C4-2B (cell line): ENCODE results near the gene PXYLP1.

ENCODE experiments used
- H3K27ac ChIP-seq: fragments of 450-650 bp; 2 replicates; pipeline ENCODE4 v1.5.1; 2017
- CTCF ChIP-seq: fragments of 450-650 bp; conservative IDR thresholded peaks from 2 replicates; pipeline ENCODE4 v1.5.1; 2017; ENCODE audit warnings: mild to moderate bottlenecking
- ZFX ChIP-seq: fragments of 450-650 bp; IDR thresholded peaks from 2 replicates; pipeline ENCODE4 v1.6.1; 2017

PXYLP1 gene

GRCh38 chr3:141258973-141259372 is 27.3 kb downstream of the PXYLP1 start:
- no peak overlapping the region for H3K27ac ChIP-seq

DNA sequence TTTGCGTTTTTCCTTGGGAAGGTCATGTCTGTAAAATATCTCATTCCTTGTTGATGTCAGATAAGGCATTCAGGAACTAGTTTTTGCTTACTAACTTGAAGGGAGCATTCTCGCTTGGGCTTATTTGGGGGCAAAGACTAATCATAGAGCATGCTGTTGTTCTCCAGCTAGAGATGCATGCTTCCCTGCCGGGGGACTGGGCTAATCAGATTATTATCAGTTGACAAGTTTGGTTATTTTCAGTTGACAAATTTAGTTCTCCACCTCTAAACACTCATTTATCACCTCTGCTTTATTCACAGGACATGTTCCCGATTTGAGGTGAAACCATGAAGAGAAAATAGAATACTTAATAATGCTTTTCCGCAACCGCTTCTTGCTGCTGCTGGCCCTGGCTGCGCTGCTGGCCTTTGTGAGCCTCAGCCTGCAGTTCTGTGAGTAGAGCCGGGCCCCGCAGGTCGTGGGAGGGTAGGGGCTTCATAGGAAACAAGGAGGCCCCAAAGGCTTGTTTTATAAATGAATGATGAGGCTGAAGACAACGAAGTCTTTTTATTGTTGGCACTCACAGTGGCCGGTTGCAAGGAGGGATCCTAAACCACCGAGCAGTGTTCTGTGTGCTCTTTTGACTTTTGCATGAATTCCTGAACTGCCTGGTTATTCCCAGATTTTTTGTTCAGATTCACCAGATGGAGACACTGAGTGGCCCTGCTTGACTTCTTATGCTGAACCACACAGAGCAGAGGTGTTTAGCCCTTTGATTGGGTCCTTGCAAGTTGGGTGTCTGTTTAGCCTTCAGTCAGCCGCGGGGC is 28.4 kb downstream of the PXYLP1 start:
- no peak overlapping the region for H3K27ac ChIP-seq
- TF ChIP-seq ZFX (no peak), CTCF (no peak)

More at GRCh38 chr3:141258973-141259372, 27.3 kb downstream of the PXYLP1 start:
- TF ChIP-seq CTCF (no peak), ZFX (no peak)

DNA sequence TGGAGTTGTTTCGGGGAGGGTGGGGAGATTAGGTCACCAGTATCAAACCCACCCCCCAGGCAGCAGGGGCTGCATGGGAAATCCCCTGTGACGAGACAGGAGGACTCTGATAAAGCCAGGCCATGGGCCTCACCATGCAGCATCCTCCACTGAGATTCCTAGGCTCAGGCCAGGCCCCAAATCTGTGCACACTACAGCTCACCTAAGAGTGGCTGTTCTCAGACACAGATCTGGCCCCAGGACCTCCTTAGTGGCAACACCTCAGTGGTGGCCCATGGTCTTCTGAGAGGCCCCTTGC is 29.0 kb downstream of the PXYLP1 start:
- no peak overlapping the region for H3K27ac ChIP-seq

GRCh38 chr3:141261472-141262307 is 30.1 kb downstream of the PXYLP1 start:
- TF ChIP-seq ZFX (no peak), CTCF (no peak)
- H3K27ac ChIP-seq, result no peak overlapping the region

More for the DNA sequence above, 29.0 kb downstream of the PXYLP1 start:
- TF ChIP-seq ZFX (no peak), CTCF (no peak)

DNA sequence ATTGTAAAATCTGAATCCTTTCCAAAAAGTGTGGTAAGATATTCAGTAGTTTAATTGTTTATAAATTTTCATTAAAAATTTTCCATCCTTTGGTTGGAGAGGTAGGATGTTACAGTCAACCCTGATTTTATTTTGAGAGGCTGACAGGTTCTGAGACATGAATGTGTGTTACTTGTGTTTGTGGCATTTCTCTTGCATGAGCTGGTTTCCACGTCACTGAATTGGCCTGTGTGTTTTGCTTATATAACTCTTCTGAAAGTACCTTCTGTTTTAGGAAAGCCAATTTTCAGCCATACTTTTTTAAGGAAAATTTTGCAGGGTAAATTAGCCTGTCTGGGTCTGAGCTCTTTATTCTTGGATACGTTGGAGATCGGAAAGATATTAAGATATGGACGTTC is 30.7 kb downstream of the PXYLP1 start:
- TF ChIP-seq CTCF, result no peak
- TF ChIP-seq ZFX, result no peak
- no peak overlapping the region for H3K27ac ChIP-seq

DNA sequence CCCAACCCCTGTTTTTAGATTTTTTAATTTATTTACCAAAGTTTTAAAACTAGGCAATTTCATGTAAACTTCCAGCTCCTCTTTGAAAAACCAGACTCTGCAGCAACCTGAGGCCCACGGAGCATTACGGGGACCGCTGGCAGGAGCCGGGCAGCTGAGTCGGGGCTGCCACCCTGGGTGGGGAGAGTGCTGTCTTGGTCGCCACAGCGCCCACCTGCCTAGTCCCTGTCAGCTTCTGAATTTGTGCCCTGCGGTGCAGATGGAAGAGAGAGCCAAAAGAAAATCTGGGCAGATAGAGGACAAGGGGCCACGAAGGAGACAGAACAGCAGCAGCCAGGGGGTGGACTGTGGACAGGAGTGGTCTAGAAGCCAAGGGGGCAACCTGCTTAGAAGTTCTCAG is 34.6 kb downstream of the PXYLP1 start:
- no peak for TF ChIP-seq CTCF
- no peak for TF ChIP-seq ZFX
- no peak overlapping the region for H3K27ac ChIP-seq
